GM19372 (cell line): Measurements from ENCODE around the gene VSTM2B.
"Not testable (repeated sequence)": the region's sequence is repeated elsewhere in the genome, so short reads cannot be mapped to it uniquely, and the experiment has no call there.

Source experiments
- ATAC-seq: cut with Tn5 transposase; IDR thresholded peaks from one replicate; pipeline ENCODE4 v1.9.1; 2021; ENCODE audit warnings: mild to moderate bottlenecking, low read depth, moderate library complexity; ENCODE audit not compliant: unreplicated experiment

Gene VSTM2B

GRCh38 chr19:29525901-29526729 is at the start of gene VSTM2B:
Gene VSTM2B, plus strand, starts transcription at chr19:29525994. Its CDS starts 590 bp downstream, at chr19:29526584.
- ATAC-seq = no peak

- no peak for ATAC-seq
These were observed 49.3 kb upstream of the VSTM2B start for GRCh38 chr19:29476528-29476927.

GRCh38 chr19:29477831-29478577 is 47.8 kb upstream of the VSTM2B start:
- no peak for ATAC-seq

- ATAC-seq = no peak
These were observed 46.9 kb upstream of the VSTM2B start for GRCh38 chr19:29478578-29479565.

- ATAC-seq = no peak
These were observed 45.9 kb upstream of the VSTM2B start for GRCh38 chr19:29479941-29480340.

GRCh38 chr19:29480507-29480906 is 45.3 kb upstream of the VSTM2B start:
- no peak for ATAC-seq

GRCh38 chr19:29482855-29483640 is 42.7 kb upstream of the VSTM2B start:
- ATAC-seq = no peak

- ATAC-seq = no peak
These were observed 42.2 kb upstream of the VSTM2B start for GRCh38 chr19:29483641-29483920.

GRCh38 chr19:29483944-29484581 is 41.7 kb upstream of the VSTM2B start:
- no peak for ATAC-seq

- ATAC-seq = no peak
These were observed 40.9 kb upstream of the VSTM2B start for GRCh38 chr19:29484876-29485275.

- ATAC-seq = no peak
These were observed 40.5 kb upstream of the VSTM2B start for GRCh38 chr19:29485293-29485692.

- ATAC-seq = not testable (repeated sequence)
These were observed 38.8 kb upstream of the VSTM2B start for GRCh38 chr19:29486961-29487360.

- no peak for ATAC-seq
These were observed 38.4 kb upstream of the VSTM2B start for GRCh38 chr19:29487432-29487831.

- ATAC-seq = no peak
These were observed 37.5 kb upstream of the VSTM2B start for GRCh38 chr19:29488316-29488715.

- no peak for ATAC-seq
These were observed 36.4 kb upstream of the VSTM2B start for GRCh38 chr19:29489172-29489951.

GRCh38 chr19:29491491-29491890 is 34.3 kb upstream of the VSTM2B start:
- ATAC-seq = no peak

- ATAC-seq = no peak
These were observed 33.7 kb upstream of the VSTM2B start for GRCh38 chr19:29491995-29492577.

GRCh38 chr19:29492769-29493168 is 33.0 kb upstream of the VSTM2B start:
- ATAC-seq = no peak
